Pancreas (tissue), 10 donors: ENCODE results near the gene PLOD2. TPM values are rescaled to one million over a fixed set of nuclear protein-coding genes. Genes with fewer than 3 reads are reported as not detected.

Source experiments
- ATAC-seq, 4 donors: fragments of 200-7000 bp; cut with Tn5 transposase; one replicate each; pipeline versions ENCODE4 v1.8.0 to v1.9.1; 2020; ENCODE audit warnings: mild to moderate bottlenecking in 4 of 4, moderate library complexity in 4 of 4
- DNase-seq, 6 donors: peaks; one replicate each; pipeline ENCODE4 v3.0.0-alpha.2; 2020
- FAIRE-seq: peaks from 2 replicates; lab custom pipeline; 2012; peaks lifted over from hg19 to GRCh38; lab: Jason Lieb, UNC
- H3K27ac ChIP-seq, 4 donors: fragments of 200-600 bp; sonication (generic); 1 replicate in 3 of 4; 2 replicates in 1 of 4; pipeline versions ENCODE4 v1.5.0 to v1.8.0; 2020
- H3K27me3 ChIP-seq, 4 donors: fragments of 200-600 bp; one replicate each; pipeline ENCODE4 v1.8.0; 2021
- H3K36me3 ChIP-seq, 3 donors: fragments of 200-600 bp; sonication (generic) in 1 of 3; one replicate each; pipeline versions ENCODE4 v1.5.0 to v1.8.0; 2020 to 2021
- H3K4me1 ChIP-seq, 3 donors: fragments of 200-600 bp; one replicate each; pipeline ENCODE4 v1.8.0; 2021
- H3K4me3 ChIP-seq, 4 donors: fragments of 200-600 bp; sonication (generic) in 2 of 4; one replicate each; pipeline versions ENCODE4 v1.5.0 to v1.8.0; 2020 to 2021
- H3K9me3 ChIP-seq, 4 donors: fragments of 200-600 bp; one replicate each; pipeline ENCODE4 v1.8.0; 2021
- CTCF ChIP-seq, 4 donors: fragments of 200-600 bp; sonication (generic) in 3 of 4; IDR thresholded peaks; one replicate each; pipeline versions ENCODE4 v1.5.0 to v1.8.0; 2021; ENCODE audit warnings: antibody characterized with exemption in 4 of 4
- WGBS, 2 donors: extraction: QIAGEN DNeasy Blood & Tissue Kit; methylation state at CpG; one replicate each; pipeline ENCODE4 v1.1.7; 2013; 5-methylcytosine and 5-hydroxymethylcytosine counted together
- intact Hi-C, 3 donors: fragments of 100-400 bp; cut with DNase I; formaldehyde crosslinking; loops; one replicate each; pipeline versions ENCODE4 v1.11.1 to v1.14.2; 2022
- polyA plus RNA-seq, 2 donors: library from polyadenylated mRNA; stranded (reverse); fragments of 200-250 nt; gene quantifications; one replicate each; pipeline ENCODE4 v1.2.3, GENCODE V29; 2013
- total RNA-seq, 6 donors: library from RNA; stranded (reverse); fragmentation: NEBNext Ultra II Directional in 4 of 6; extraction: Animal tissue kit (Norgen Biotek cat#: 25700) in 4 of 6; gene quantifications; one replicate each; pipeline versions ENCODE4 v1.2.1 to v1.2.4, GENCODE V29; 2021 to 2023
- donor health status: healthy with polysubstance abuse.
- donor health status: DM: no; HTN: no; CAD: no; lungs with moderate emphysema.
- donor health status: DM: no; HTN: no; CAD: no.
- donor health status: control.
- donor health status: control.
- donor health status: Bipolar disorder and iron deficiency.
- donor health status: DM: yes; HTN: yes; CAD: no.
- donor health status: DM: no; HTN: no; CAD: no.
- donor health status: DM: no; HTN: no; CAD: no.
- donor health status: DM: yes; HTN: yes; CAD: no.

Gene PLOD2
- total and polyA plus RNA-seq, 8 donors: 12.7 to 44.7 (median 18.8) TPM

- ATAC-seq: no peak
- no peak for DNase-seq
- H3K27me3 ChIP-seq: no peaks in the 10 kb centered on the region
- no peaks in the 10 kb centered on the region for H3K9me3 ChIP-seq
- no peak for FAIRE-seq
- TF ChIP-seq CTCF (IDR thresholded peaks at IDR 0.05): no peak
- no peaks in the 10 kb centered on the region for H3K4me1 ChIP-seq
- no peaks in the 10 kb centered on the region for H3K36me3 ChIP-seq
- H3K27ac ChIP-seq: no peak overlapping the region
- no peak overlapping the region for H3K4me3 ChIP-seq
- intact Hi-C loops: loop anchor here in 1 of 3 donors (10.0 kb wide), 1 partner anchor 97 kb away; no protein-coding TSS in a partner anchor
- 96 to 98% methylated on average over 2 of the region's 2 CpGs for WGBS, 2 donors
These were observed 83.0 kb downstream of the PLOD2 start for GRCh38 chr3:146078031-146078430.

GRCh38 chr3:146077181-146077580 lies 83.8 kb downstream of the PLOD2 start:
- H3K36me3 ChIP-seq: no peaks in the 10 kb centered on the region
- no peak overlapping the region for H3K4me3 ChIP-seq
- no peak for FAIRE-seq
- intact Hi-C loops: loop anchor here in 1 of 3 donors (10.0 kb wide), 1 partner anchor 98 kb away; no protein-coding TSS in a partner anchor
- H3K4me1 ChIP-seq: no peaks in the 10 kb centered on the region
- ATAC-seq: no peak
- no peak for DNase-seq
- no peaks in the 10 kb centered on the region for H3K9me3 ChIP-seq
- no peak overlapping the region for H3K27ac ChIP-seq
- TF ChIP-seq CTCF (IDR thresholded peaks at IDR 0.05): no peak
- H3K27me3 ChIP-seq: no peaks in the 10 kb centered on the region
- 91 to 92% methylated on average over 1 of the region's 1 CpG for WGBS, 2 donors

DNA sequence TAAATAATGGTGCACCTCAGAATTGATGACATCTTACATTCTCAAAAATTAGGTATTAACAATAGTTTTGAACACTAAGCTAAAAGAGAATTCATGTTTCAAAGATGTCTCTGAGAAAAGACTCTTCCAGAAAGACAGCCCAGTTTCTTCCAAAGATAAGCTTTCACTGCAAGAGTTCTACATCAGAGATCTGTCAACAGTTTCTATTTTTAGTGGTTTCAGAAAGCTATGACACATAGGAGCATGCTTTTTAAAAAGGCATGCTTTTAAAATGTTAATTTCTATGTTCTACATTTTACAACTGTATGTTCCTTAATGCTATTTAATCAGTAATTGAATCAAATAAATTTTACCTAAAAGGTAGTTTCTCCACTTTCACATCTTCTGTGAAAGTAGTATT lies 88.2 kb downstream of the PLOD2 start:
- Histone ChIP-seq H3K9me3 (no peaks in the 10 kb centered on the region), H3K4me1 (no peaks in the 10 kb centered on the region), H3K36me3 (no peaks in the 10 kb centered on the region), H3K27me3 (no peaks in the 10 kb centered on the region), H3K27ac (no peak overlapping the region), H3K4me3 (no peak overlapping the region)
- intact Hi-C loops: loop anchor here in 1 of 3 donors (10.0 kb wide), 1 partner anchor 102 kb away; no protein-coding TSS in a partner anchor
- FAIRE-seq (no peak), DNase-seq (no peak), ATAC-seq (no peak)
- no peak for TF ChIP-seq CTCF (IDR thresholded peaks at IDR 0.05)

DNA sequence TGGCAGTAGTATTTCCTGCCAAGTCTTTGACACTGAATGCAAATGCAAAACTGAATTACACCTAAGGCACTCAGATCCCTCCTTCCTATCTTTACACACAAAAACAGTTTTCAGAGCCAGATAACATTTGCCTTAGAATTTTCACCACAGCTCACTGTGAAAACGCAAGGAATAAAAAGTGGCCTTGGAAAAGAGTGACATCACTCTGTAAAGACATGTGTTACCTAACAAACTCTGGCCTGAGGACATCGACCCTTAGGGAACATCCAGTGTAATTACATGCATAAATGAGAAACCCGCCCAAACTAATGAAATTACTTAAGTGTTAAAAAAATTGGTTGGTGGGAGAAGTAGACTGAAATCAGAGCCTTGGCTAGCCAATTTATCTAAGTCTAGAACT lies 88.9 kb downstream of the PLOD2 start:
- WGBS, 2 donors: 52 to 54% methylated on average over 3 of the region's 3 CpGs
- DNase-seq (no peak), FAIRE-seq (no peak), ATAC-seq (peak in 2 of 4 donors; percentile 35 to 60)
- intact Hi-C loops: loop anchor here in 1 of 3 donors (10.0 kb wide), 1 partner anchor 103 kb away; no protein-coding TSS in a partner anchor
- Histone ChIP-seq H3K4me1 (no peaks in the 10 kb centered on the region), H3K27me3 (no peaks in the 10 kb centered on the region), H3K27ac (no peak overlapping the region), H3K36me3 (no peaks in the 10 kb centered on the region), H3K4me3 (no peak overlapping the region), H3K9me3 (no peaks in the 10 kb centered on the region)
- TF ChIP-seq CTCF (IDR thresholded peaks at IDR 0.05): no peak

GRCh38 chr3:146071632-146072031 lies 89.4 kb downstream of the PLOD2 start:
- Histone ChIP-seq H3K4me3 (no peak overlapping the region), H3K27ac (no peak overlapping the region), H3K9me3 (no peaks in the 10 kb centered on the region), H3K27me3 (no peaks in the 10 kb centered on the region), H3K36me3 (no peaks in the 10 kb centered on the region), H3K4me1 (no peaks in the 10 kb centered on the region)
- 65 to 72% methylated on average over 2 of the region's 2 CpGs for WGBS, 2 donors
- FAIRE-seq (no peak), DNase-seq (no peak), ATAC-seq (peak in 1 of 4 donors; percentile 21)
- intact Hi-C loops: loop anchor here in 1 of 3 donors (10.0 kb wide), 1 partner anchor 103 kb away; no protein-coding TSS in a partner anchor
- no peak for TF ChIP-seq CTCF (IDR thresholded peaks at IDR 0.05)
